NCI-H748 (cell line): ENCODE data around the gene TRPC5OS.

ENCODE experiments used
- DNase-seq: peaks from one replicate; lab custom pipeline; 2025; ENCODE audit not compliant: unreplicated experiment; lab: John Stamatoyannopoulos, UW

TRPC5OS gene

GRCh38 chrX:111875881-111876280 lies at the start of gene TRPC5OS:
TRPC5OS (plus strand) TSS chrX:111876181; CDS start chrX:111901850, 25,669 bp downstream.
- no peak for DNase-seq

GRCh38 chrX:111829345-111829744 lies 46.6 kb upstream of the TRPC5OS start:
- no peak for DNase-seq

- no peak for DNase-seq
These were observed 45.4 kb upstream of the TRPC5OS start for GRCh38 chrX:111830571-111830970.

GRCh38 chrX:111831343-111831742 lies 44.6 kb upstream of the TRPC5OS start:
- no peak for DNase-seq

GRCh38 chrX:111837197-111837596 lies 38.8 kb upstream of the TRPC5OS start:
- no peak for DNase-seq

GRCh38 chrX:111847491-111848133 lies 28.4 kb upstream of the TRPC5OS start:
- DNase-seq = no peak

GRCh38 chrX:111848541-111848940 lies 27.4 kb upstream of the TRPC5OS start:
- no peak for DNase-seq

GRCh38 chrX:111850975-111851374 lies 25.0 kb upstream of the TRPC5OS start:
- no peak for DNase-seq

- no peak for DNase-seq
These were observed 21.2 kb upstream of the TRPC5OS start for GRCh38 chrX:111854556-111855490.

GRCh38 chrX:111857534-111858060 lies 18.4 kb upstream of the TRPC5OS start:
- DNase-seq = no peak

GRCh38 chrX:111861605-111862004 lies 14.4 kb upstream of the TRPC5OS start:
- DNase-seq = no peak

- DNase-seq = no peak
These were observed 8.7 kb upstream of the TRPC5OS start for GRCh38 chrX:111867236-111867635.

GRCh38 chrX:111868726-111869638 lies 7.0 kb upstream of the TRPC5OS start:
- DNase-seq = no peak

GRCh38 chrX:111869639-111870034 lies 6.3 kb upstream of the TRPC5OS start:
- peak; percentile 42 for DNase-seq

- no peak for DNase-seq
These were observed 1.7 kb upstream of the TRPC5OS start for GRCh38 chrX:111874241-111874640.

GRCh38 chrX:111876646-111877045 lies 665 bp downstream of the TRPC5OS start:
- DNase-seq = no peak

- no peak for DNase-seq
These were observed 1.7 kb downstream of the TRPC5OS start for GRCh38 chrX:111877681-111878080.

- no peak for DNase-seq
These were observed 4.8 kb downstream of the TRPC5OS start for GRCh38 chrX:111880735-111881134.

GRCh38 chrX:111881715-111882114 lies 5.7 kb downstream of the TRPC5OS start:
- no peak for DNase-seq

- DNase-seq = no peak
These were observed 10.7 kb downstream of the TRPC5OS start for GRCh38 chrX:111886678-111887077.

- DNase-seq = no peak
These were observed 12.6 kb downstream of the TRPC5OS start for GRCh38 chrX:111888600-111888999.
